OCI-M1 (cell line): ENCODE measurements around the gene CACFD1.

Source experiments
- DNase-seq: peaks from one replicate; lab custom pipeline; 2025; lab: John Stamatoyannopoulos, UW

The CACFD1 gene

DNA sequence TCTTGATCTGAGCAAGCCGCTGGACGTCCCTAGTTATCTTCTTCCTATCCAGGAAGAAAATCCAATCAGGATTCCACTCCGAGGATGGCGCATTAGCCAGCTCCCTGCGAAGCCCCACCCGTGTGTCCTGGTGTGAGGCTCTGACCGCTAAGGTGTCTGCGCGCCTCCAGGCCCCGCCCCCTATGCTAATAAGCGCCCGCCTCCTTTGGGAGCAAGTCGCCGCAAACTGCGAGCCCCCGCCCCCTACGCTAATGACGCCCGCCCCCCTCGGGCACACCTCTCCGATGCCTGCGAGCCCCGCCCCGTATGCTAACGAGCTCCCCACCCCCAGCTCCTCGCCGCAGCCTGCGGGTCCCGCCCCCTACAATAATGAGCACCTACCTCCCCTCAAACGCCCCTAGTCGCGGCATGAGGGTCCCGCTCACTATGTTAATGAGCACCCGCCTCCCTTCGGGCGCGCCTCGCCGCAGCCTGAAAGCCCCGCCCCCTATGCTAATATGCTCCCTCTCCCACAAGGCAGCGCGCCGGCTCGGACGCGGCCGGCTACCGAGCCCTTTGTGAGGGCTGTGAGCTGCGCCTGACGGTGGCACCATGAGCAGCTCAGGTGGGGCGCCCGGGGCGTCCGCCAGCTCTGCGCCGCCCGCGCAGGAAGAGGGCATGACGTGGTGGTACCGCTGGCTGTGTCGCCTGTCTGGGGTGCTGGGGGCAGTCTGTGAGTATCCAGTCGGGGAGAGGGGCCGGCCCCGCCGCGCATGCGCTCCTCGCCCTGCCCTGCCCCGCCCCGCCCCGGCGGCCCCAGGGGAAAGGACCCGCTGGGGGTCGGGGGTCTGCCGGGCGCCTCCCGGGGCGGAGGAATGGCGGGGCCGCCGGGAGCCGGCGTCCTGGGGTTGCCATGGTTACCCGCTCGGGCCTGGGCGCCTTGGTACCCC, at the start of gene CACFD1:
TSS of gene CACFD1 (plus strand) at position 503 of the 929 bp plus-strand sequence. CDS start at position 592, 89 bp downstream.
- peak; percentile 96 for DNase-seq

- no peak for DNase-seq
These were observed 44.6 kb upstream of the CACFD1 start for GRCh38 chr9:133415170-133415569.

DNA sequence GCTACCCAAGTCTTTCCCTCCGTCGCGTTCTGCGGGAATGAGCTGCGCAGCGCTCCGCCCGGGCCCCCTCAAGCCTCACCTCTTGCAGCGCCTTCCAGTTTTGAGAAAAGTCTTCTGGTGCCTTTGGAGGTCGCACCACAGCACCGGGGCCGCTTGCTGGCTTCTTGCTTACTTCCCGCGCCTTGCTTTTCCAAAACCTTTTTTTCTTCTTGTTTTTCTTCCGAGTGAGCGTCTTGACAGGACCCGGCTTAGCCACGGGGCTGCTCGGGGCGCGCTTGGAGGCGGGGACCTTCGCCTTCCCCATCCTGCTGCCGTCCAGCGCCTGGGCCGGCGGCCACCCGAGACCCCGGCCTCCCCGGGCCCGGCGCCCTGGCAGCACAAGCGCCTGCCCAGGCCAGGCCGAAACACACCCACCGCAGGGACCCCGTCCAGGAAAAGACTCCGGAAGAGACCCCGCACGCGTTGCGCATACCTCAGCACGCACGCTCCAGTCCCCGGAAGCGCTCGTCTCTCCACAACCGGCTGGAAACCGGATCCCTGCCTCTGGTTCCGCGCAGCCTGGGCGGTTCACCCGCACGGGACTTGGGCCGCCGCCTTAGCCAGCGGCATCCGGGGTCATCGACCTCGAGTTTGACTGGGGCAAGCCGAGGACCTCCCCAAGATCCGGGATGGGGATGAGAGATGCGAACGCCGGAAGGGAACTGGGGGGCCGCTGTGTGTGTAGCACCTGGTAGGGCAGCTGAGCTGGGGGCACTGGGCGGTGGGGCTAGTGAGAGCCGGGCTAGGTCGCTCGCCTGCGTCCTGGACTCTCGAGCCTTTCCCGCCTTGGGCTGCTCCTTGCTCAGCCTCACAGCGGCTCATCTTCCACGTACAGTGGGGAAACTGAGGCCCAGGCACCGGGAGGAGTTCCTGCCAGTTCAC, 42.0 kb upstream of the CACFD1 start, which contains the start of gene REXO4:
TSS of gene REXO4 (minus strand) at position 470 of the 921 bp plus-strand sequence. CDS start at position 304, 166 bp downstream.
- peak; percentile 91 for DNase-seq

- DNase-seq: no peak
These were observed 40.8 kb upstream of the CACFD1 start for GRCh38 chr9:133419005-133419404.

DNA sequence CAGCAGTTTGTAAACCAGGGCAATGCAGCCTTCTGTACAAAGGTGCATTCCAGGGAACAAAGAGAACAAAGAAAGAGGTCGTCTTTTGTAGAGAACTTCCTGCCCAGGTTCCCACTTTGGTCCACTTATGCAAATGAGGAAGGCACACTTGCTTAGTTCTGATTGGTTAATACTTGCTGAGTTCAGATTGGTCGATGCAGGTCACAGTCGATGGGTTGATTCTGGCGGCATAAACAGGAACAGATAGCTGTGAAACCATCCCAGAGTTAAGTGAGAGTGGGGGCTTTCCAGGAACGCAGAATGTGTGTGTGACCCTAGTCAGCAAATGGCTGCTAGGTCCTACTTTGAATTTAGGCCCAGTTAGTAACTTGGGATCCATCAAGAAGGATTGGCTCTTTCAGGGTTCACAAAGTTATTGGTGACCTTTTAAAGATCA, 39.4 kb upstream of the CACFD1 start:
- no peak for DNase-seq

GRCh38 chr9:133421615-133422542, 37.9 kb upstream of the CACFD1 start, which contains the start of gene ADAMTS13:
Gene ADAMTS13 (plus strand): TSS chr9:133422367. CDS start chr9:133422444, 77 bp downstream.
- no peak for DNase-seq

- DNase-seq: no peak
These were observed 36.6 kb upstream of the CACFD1 start for GRCh38 chr9:133423216-133423615.

GRCh38 chr9:133424187-133424586, 35.6 kb upstream of the CACFD1 start:
- no peak for DNase-seq

DNA sequence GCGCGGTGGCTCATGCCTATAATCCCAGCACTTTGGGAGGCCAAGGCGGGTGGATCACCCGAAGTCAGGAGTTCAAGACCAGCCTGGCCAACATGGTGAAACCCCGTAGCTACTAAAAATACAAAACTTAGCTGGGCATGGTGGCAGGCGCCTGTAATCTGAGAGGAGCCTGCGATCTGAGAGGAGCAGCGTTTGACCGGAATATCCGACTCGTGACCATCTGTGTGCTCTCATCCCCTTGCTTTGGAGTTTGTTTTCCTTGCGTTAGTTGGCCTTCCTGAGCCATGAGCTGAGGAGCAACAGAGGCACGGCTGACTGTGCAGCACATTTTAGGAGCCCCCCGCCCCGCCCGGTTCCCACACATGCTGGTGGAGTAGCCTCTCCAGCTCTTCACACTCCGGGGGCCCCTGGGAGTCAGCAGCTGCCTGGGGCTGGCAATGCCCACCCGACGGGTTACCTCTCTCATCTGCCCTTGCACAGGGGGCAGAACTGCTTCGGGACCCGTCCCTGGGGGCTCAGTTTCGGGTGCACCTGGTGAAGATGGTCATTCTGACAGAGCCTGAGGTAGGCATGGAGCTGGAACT, 34.6 kb upstream of the CACFD1 start:
- DNase-seq: no peak

- no peak for DNase-seq
These were observed 33.8 kb upstream of the CACFD1 start for GRCh38 chr9:133426011-133426410.

GRCh38 chr9:133427658-133428348, 32.0 kb upstream of the CACFD1 start:
- DNase-seq: no peak

DNA sequence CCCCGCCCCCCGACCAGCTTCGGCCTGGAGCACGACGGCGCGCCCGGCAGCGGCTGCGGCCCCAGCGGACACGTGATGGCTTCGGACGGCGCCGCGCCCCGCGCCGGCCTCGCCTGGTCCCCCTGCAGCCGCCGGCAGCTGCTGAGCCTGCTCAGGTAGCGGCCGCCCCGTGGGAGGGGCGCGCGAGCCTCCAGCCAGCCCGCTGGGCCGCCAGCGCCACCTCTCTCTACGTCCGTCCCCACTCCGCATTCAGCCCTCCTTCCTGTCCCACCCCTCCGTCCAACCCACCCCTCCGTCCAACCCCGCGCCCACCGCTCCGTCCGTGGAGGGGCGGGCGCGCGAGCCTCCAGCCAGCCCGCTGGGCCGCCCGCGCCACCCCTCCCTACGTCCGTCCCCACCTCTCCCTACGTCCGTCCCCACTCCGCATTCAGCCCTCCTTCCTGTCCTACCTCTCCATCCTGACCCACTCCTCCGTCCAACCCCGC, 31.1 kb upstream of the CACFD1 start:
- DNase-seq: no peak

- DNase-seq: no peak
These were observed 30.6 kb upstream of the CACFD1 start for GRCh38 chr9:133429214-133429613.

- DNase-seq: no peak
These were observed 30.1 kb upstream of the CACFD1 start for GRCh38 chr9:133429641-133430161.

GRCh38 chr9:133430244-133430643, 29.5 kb upstream of the CACFD1 start:
- no peak for DNase-seq

- DNase-seq: no peak
These were observed 26.4 kb upstream of the CACFD1 start for GRCh38 chr9:133433351-133433843.

GRCh38 chr9:133436681-133437080, 23.1 kb upstream of the CACFD1 start:
- no peak for DNase-seq

- no peak for DNase-seq
These were observed 21.8 kb upstream of the CACFD1 start for GRCh38 chr9:133437753-133438531.

- DNase-seq: no peak
These were observed 20.4 kb upstream of the CACFD1 start for GRCh38 chr9:133439337-133439736.
